ENCODE results near the gene MYBPC2. TPM values are rescaled to one million over a fixed set of nuclear protein-coding genes. Genes with fewer than 3 reads are reported as not detected.

The MYBPC2 gene
- total and polyA plus RNA-seq, 9 of the 15 experiments (the other 6 are each of a cell fraction or from before 2014, with no cell fraction given), result 0.01 to 0.14 (median 0.04) TPM; not detected in 6

DNA sequence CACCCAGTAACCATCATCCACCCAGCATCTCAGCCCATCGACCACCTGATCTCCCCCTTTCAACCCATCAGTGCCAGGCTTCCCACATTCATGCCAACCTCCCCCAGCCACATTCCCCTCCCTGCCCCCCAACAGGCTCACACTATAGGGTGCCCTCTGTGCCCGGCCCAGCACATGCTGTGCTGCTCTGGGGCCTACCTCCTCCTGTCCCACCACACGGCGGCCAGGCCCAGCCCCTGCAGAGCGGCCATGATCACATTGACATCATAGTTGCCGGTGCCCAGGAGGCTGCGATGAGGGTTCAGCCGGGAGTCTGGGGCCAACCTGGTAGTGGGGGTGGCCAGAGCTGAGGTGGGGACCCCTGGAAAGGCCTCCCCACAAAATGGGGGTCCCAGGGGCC is 74.7 kb downstream of the MYBPC2 start:
- no peaks in the 10 kb centered on the region; the same call in 2 of the 3 replicates for H3K79me2 ChIP-seq (ENCODE audit: control insufficient read depth, insufficient read depth, low read length)
- H3K4me2 ChIP-seq (ENCODE audit: insufficient read depth, low read length), result no peak overlapping the region
- BruUV-seq (replicated peaks), result no TSS peak
- no peak for FAIRE-seq
- H3K9me1 ChIP-seq (ENCODE audit: control insufficient read depth, insufficient read depth, low read length), result peaks cover 4% of the 10 kb centered on the region
- WGBS (ENCODE audit: insufficient coverage, low coverage, missing lambda C conversion rate), result 88% methylated on average over 8 of the region's 8 CpGs
- 0 out of 2 replicates have a peak, but pooled peaks have one; percentile 16 for TF ChIP-seq RBFOX2 (IDR thresholded peaks at IDR 0.05; ENCODE audit: low read depth, low read length)
- TF ChIP-seq, protein P1, sequence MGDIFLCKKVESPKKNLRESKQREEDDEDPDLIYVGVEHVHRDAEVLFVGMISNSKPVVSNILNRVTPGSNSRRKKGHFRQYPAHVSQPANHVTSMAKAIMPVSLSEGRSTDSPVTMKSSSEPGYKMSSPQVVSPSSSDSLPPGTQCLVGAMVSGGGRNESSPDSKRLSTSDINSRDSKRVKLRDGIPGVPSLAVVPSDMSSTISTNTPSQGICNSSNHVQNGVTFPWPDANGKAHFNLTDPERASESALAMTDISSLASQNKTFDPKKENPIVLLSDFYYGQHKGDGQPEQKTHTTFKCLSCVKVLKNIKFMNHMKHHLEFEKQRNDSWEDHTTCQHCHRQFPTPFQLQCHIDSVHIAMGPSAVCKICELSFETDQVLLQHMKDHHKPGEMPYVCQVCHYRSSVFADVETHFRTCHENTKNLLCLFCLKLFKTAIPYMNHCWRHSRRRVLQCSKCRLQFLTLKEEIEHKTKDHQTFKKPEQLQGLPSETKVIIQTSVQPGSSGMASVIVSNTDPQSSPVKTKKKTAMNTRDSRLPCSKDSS (IDR thresholded peaks at IDR 0.05; ENCODE audit: low read depth, partially characterized antibody), result no peak
- no peaks in the 10 kb centered on the region for H3K9me3 ChIP-seq (replicated peaks; ENCODE audit: control insufficient read depth, insufficient read depth, low read depth, low read length)
- intact Hi-C loops (cut with micrococcal nuclease) (no loop called here), in situ Hi-C loops (cut with MboI) (no loop called here)
- no peak overlapping the region for H3K9ac ChIP-seq (ENCODE audit: insufficient read depth in 1 of 2, low read depth in 2 of 2, low read length in 2 of 2)
- H3K36me3 ChIP-seq (ENCODE audit: control insufficient read depth, insufficient read depth, low read length), result no peaks in the 10 kb centered on the region
- H4K20me1 ChIP-seq (replicated peaks; ENCODE audit: control insufficient read depth, insufficient read depth, low read length), result no peaks in the 10 kb centered on the region
- DNase-seq (ENCODE audit: extremely low read depth in 1 of 4, low spot score in 3 of 4), result no peak
- ChIA-PET POLR2A (no interaction called here), CTCF (ENCODE audit: low intra/inter-chr PET ratio) (no interaction called here)
- H3K27ac ChIP-seq (ENCODE audit: extremely low read depth, low read depth, low read length), result no peak overlapping the region
- ATAC-seq, result no peak
- no peak overlapping the region for H3K4me3 ChIP-seq
- H3K27me3 ChIP-seq (ENCODE audit: control insufficient read depth in 2 of 2, insufficient read depth in 2 of 2, low read length in 2 of 2), result no peaks in the 10 kb centered on the region
- no peak overlapping the region for H2AFZ ChIP-seq (ENCODE audit: low read depth, low read length)
- peaks cover 5 to 47% of the 10 kb centered on the region in 2 experiments; a peak in 4 of 5 replicates for H3K4me1 ChIP-seq (replicated peaks in 1 of 2; ENCODE audit: control insufficient read depth in 2 of 2, insufficient read depth in 2 of 2, low read length in 2 of 2)

DNA sequence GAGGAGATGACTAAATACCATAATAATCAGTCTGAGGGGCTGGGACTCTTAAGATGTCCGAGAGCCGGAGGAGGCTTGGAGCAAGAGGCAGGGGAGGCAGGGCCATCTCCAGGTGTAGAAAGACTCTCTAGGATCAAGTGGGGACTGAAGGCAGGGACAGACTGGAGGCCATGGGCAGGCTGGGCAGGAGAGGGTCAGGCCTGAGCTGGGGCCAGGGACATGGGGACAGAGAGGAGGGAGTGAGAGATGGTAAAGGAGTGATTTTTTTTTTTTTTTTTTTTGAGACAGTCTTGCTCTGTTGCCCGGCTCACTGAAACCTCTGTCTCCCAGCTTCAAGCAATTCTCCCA is 76.1 kb downstream of the MYBPC2 start:
- Histone ChIP-seq H3K9me1 (ENCODE audit: control insufficient read depth, insufficient read depth, low read length) (peaks cover 4% of the 10 kb centered on the region), H3K36me3 (ENCODE audit: control insufficient read depth, insufficient read depth, low read length) (no peaks in the 10 kb centered on the region), H3K4me3 (no peak overlapping the region), H3K4me2 (ENCODE audit: insufficient read depth, low read length) (no peak overlapping the region), H3K9me3 (replicated peaks; ENCODE audit: control insufficient read depth, insufficient read depth, low read depth, low read length) (no peaks in the 10 kb centered on the region), H3K27ac (ENCODE audit: extremely low read depth, low read depth, low read length) (no peak overlapping the region), H3K79me2 (ENCODE audit: control insufficient read depth, insufficient read depth, low read length) (no peaks in the 10 kb centered on the region; the same call in 2 of the 3 replicates), H3K27me3 (ENCODE audit: control insufficient read depth in 2 of 2, insufficient read depth in 2 of 2, low read length in 2 of 2) (no peaks in the 10 kb centered on the region), H3K9ac (ENCODE audit: insufficient read depth in 1 of 2, low read depth in 2 of 2, low read length in 2 of 2) (no peak overlapping the region; a peak in 1 of 4 replicates), H3K4me1 (replicated peaks in 1 of 2; ENCODE audit: control insufficient read depth in 2 of 2, insufficient read depth in 2 of 2, low read length in 2 of 2) (peaks cover 5 to 55% of the 10 kb centered on the region in 2 experiments; a peak in 4 of 5 replicates), H2AFZ (ENCODE audit: low read depth, low read length) (no peak overlapping the region), H4K20me1 (replicated peaks; ENCODE audit: control insufficient read depth, insufficient read depth, low read length) (no peaks in the 10 kb centered on the region)
- BruUV-seq (replicated peaks), result no TSS peak
- FAIRE-seq (no peak), ATAC-seq (no peak), DNase-seq (ENCODE audit: extremely low read depth in 1 of 4, low spot score in 3 of 4) (no peak)
- ChIA-PET CTCF (ENCODE audit: low intra/inter-chr PET ratio) (no interaction called here), POLR2A (interaction anchor here (0.6 to 1.1 kb wide), 2 partner anchors 152 to 180 kb away, joined by 3 read pairs; partner anchors contain the start of gene KCNC3)
- WGBS (ENCODE audit: insufficient coverage, low coverage, missing lambda C conversion rate), result 81% methylated on average over 3 of the region's 3 CpGs
- intact Hi-C loops (cut with micrococcal nuclease), result no loop called here
- in situ Hi-C loops (cut with MboI), result no loop called here
- TF ChIP-seq, protein P2, sequence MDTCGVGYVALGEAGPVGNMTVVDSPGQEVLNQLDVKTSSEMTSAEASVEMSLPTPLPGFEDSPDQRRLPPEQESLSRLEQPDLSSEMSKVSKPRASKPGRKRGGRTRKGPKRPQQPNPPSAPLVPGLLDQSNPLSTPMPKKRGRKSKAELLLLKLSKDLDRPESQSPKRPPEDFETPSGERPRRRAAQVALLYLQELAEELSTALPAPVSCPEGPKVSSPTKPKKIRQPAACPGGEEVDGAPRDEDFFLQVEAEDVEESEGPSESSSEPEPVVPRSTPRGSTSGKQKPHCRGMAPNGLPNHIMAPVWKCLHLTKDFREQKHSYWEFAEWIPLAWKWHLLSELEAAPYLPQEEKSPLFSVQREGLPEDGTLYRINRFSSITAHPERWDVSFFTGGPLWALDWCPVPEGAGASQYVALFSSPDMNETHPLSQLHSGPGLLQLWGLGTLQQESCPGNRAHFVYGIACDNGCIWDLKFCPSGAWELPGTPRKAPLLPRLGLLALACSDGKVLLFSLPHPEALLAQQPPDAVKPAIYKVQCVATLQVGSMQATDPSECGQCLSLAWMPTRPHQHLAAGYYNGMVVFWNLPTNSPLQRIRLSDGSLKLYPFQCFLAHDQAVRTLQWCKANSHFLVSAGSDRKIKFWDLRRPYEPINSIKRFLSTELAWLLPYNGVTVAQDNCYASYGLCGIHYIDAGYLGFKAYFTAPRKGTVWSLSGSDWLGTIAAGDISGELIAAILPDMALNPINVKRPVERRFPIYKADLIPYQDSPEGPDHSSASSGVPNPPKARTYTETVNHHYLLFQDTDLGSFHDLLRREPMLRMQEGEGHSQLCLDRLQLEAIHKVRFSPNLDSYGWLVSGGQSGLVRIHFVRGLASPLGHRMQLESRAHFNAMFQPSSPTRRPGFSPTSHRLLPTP (IDR thresholded peaks at IDR 0.05; ENCODE audit: borderline replicate concordance, extremely low read depth, insufficient read length), result no peak
- TF ChIP-seq, protein P3, sequence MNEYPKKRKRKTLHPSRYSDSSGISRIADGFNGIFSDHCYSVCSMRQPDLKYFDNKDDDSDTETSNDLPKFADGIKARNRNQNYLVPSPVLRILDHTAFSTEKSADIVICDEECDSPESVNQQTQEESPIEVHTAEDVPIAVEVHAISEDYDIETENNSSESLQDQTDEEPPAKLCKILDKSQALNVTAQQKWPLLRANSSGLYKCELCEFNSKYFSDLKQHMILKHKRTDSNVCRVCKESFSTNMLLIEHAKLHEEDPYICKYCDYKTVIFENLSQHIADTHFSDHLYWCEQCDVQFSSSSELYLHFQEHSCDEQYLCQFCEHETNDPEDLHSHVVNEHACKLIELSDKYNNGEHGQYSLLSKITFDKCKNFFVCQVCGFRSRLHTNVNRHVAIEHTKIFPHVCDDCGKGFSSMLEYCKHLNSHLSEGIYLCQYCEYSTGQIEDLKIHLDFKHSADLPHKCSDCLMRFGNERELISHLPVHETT (CRISPR knock-in tag; conservative IDR thresholded peaks at IDR 0.05 in 1 of 2, IDR thresholded peaks at IDR 0.05 in 1 of 2), result no peak
- TF ChIP-seq ZNF165 (CRISPR knock-in tag; IDR thresholded peaks at IDR 0.05; ENCODE audit: borderline replicate concordance), result no peak

Measured in K562 (cell line).